Measurements from ENCODE around the gene EHMT1. TPM values are rescaled to one million over a fixed set of nuclear protein-coding genes. Genes with fewer than 3 reads are reported as not detected.

Gene EHMT1
- total and polyA plus RNA-seq, 2 donors = 44.7 to 48.6 TPM

DNA sequence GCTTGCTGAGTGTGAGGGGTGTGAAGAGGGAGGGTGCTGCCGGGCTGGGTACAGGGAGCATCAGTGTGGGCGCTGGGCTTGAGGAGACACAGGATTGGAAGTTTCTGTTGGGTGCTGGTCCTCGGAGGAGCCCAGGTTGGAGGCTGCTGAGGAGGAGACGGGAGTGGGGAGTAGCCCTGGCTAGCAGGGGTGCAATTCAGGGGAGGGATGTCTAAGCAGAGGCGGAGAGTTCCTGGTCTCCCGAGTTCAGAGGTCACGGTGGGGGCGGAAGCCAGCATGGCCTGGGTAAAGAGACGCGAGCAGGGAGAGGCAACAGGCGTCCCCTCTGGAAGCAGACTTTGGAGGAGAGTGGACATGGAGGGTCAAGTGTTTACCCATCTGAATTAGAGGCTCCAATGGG, 196.0 kb downstream of the EHMT1 start:
- Histone ChIP-seq H3K36me3 (ENCODE audit: insufficient read depth) (peaks cover 4% of the 10 kb centered on the region), H3K4me3 (ENCODE audit: low read depth, low read length) (no peak overlapping the region), H3K27ac (ENCODE audit: low read depth) (no peak overlapping the region), H3K4me1 (ENCODE audit: insufficient read depth) (no peaks in the 10 kb centered on the region)
- WGBS = 96% methylated on average over 11 of the region's 11 CpGs
- no peak for DNase-seq (ENCODE audit: extremely low spot score)

GRCh38 chr9:137815256-137816255, 196.8 kb downstream of the EHMT1 start:
- WGBS = 95% methylated on average over 30 of the region's 30 CpGs
- Histone ChIP-seq H3K36me3 (ENCODE audit: insufficient read depth) (peaks cover 4% of the 10 kb centered on the region), H3K27ac (ENCODE audit: low read depth) (no peak overlapping the region), H3K4me3 (ENCODE audit: low read depth, low read length) (no peak overlapping the region), H3K4me1 (ENCODE audit: insufficient read depth) (no peaks in the 10 kb centered on the region)
- no peak for DNase-seq (ENCODE audit: extremely low spot score)

- Histone ChIP-seq H3K4me3 (ENCODE audit: low read depth, low read length) (no peak overlapping the region), H3K36me3 (ENCODE audit: insufficient read depth) (peaks cover 4% of the 10 kb centered on the region), H3K4me1 (ENCODE audit: insufficient read depth) (no peaks in the 10 kb centered on the region), H3K27ac (ENCODE audit: low read depth) (no peak overlapping the region)
- DNase-seq (ENCODE audit: extremely low spot score) = no peak
- 95% methylated on average over 22 of the region's 22 CpGs for WGBS
Measured at GRCh38 chr9:137816531-137817235, 197.9 kb downstream of the EHMT1 start.

DNA sequence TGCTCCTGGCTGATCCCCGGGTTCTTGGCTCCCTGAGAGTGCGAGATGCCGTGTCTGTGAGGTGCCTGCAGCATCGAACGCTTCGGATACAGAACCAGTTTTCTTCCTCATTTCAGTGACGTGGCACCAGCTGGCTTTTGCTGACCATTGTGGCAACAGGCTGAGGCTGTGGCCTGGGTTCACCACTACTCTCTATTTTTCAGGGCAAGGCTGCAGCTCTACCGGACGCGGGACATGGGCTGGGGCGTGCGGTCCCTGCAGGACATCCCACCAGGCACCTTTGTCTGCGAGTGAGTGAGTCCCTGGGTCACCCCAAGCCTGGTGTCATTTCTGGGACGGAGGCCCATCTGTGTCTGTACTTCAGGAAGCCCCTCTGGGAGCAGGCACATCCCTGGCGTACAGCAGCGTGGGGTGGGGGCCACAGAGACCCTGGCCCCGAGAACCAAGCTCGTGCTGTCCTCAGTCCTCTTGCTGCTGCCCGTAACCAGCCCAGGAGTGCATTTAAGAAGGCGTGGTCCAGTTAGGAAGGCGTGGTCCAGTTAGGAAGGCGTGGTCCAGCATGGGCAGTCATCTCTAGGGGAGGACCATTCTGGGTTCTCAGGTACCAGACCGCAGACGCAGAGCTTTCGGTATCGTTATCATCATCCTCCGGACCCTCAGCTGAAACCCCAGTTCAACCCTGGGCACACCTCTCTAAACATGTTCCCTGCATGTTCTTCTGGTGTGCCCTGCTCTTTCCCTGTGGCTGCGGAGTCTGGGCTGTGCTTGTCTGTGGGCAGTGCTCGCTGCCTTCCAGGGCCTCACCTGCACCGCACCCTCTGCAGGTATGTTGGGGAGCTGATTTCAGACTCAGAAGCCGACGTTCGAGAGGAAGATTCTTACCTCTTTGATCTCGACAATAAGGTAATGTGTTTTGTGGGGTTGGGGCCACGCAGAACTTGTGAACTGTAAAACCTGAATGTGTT, 198.7 kb downstream of the EHMT1 start:
- no peaks in the 10 kb centered on the region for H3K4me1 ChIP-seq (ENCODE audit: insufficient read depth)
- 97% methylated on average over 35 of the region's 35 CpGs for WGBS
- H3K4me3 ChIP-seq (ENCODE audit: low read depth, low read length) = no peak overlapping the region
- peaks cover 4% of the 10 kb centered on the region for H3K36me3 ChIP-seq (ENCODE audit: insufficient read depth)
- H3K27ac ChIP-seq (ENCODE audit: low read depth) = no peak overlapping the region
- DNase-seq (ENCODE audit: extremely low spot score) = no peak

DNA sequence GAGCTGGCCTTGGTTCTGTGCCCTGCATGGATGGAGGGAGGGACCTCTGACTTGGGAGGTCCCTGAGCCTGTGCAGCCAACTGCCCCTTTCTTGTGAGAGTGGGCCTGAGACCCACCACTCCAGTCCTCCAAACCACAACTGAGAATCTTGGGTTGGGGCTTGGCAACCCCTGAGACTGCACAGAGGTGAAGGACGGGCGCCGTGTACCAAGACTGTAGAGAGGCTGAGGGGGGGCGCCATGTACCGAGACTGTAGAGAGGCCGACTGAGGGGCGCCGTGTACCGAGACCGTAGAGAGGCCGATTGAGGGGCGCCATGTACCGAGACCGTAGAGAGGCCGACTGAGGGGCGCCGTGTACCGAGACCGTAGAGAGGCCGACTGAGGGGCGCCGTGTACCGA, 199.5 kb downstream of the EHMT1 start:
- H3K27ac ChIP-seq (ENCODE audit: low read depth) = no peak overlapping the region
- no peaks in the 10 kb centered on the region for H3K4me1 ChIP-seq (ENCODE audit: insufficient read depth)
- H3K36me3 ChIP-seq (ENCODE audit: insufficient read depth) = peaks cover 4% of the 10 kb centered on the region
- 84% methylated on average over 14 of the region's 23 CpGs for WGBS
- no peak overlapping the region for H3K4me3 ChIP-seq (ENCODE audit: low read depth, low read length)
- DNase-seq (ENCODE audit: extremely low spot score) = no peak

- 97% methylated on average over 11 of the region's 11 CpGs for WGBS
- no peak for DNase-seq (ENCODE audit: extremely low spot score)
- Histone ChIP-seq H3K4me3 (ENCODE audit: low read depth, low read length) (no peak overlapping the region), H3K4me1 (ENCODE audit: insufficient read depth) (no peaks in the 10 kb centered on the region), H3K36me3 (ENCODE audit: insufficient read depth) (peaks cover 2% of the 10 kb centered on the region), H3K27ac (ENCODE audit: low read depth) (no peak overlapping the region)
Measured at GRCh38 chr9:137820161-137820855, 201.5 kb downstream of the EHMT1 start.

GRCh38 chr9:137823986-137824771, 205.4 kb downstream of the EHMT1 start:
- WGBS = 95% methylated on average over 10 of the region's 10 CpGs
- Histone ChIP-seq H3K4me1 (ENCODE audit: insufficient read depth) (no peaks in the 10 kb centered on the region), H3K4me3 (ENCODE audit: low read depth, low read length) (no peak overlapping the region), H3K36me3 (ENCODE audit: insufficient read depth) (no peaks in the 10 kb centered on the region), H3K27ac (ENCODE audit: low read depth) (no peak overlapping the region)
- DNase-seq (ENCODE audit: extremely low spot score) = no peak

- no peak for DNase-seq (ENCODE audit: extremely low spot score)
- H3K27ac ChIP-seq (ENCODE audit: low read depth) = no peak overlapping the region
- 93% methylated on average over 13 of the region's 13 CpGs for WGBS
- H3K4me3 ChIP-seq (ENCODE audit: low read depth, low read length) = no peak overlapping the region
- no peaks in the 10 kb centered on the region for H3K36me3 ChIP-seq (ENCODE audit: insufficient read depth)
- no peaks in the 10 kb centered on the region for H3K4me1 ChIP-seq (ENCODE audit: insufficient read depth)
Measured at GRCh38 chr9:137825324-137825989, 206.7 kb downstream of the EHMT1 start.

- H3K27ac ChIP-seq (ENCODE audit: low read depth) = no peak overlapping the region
- H3K36me3 ChIP-seq (ENCODE audit: insufficient read depth) = no peaks in the 10 kb centered on the region
- 98% methylated on average over 20 of the region's 20 CpGs for WGBS
Measured at GRCh38 chr9:137827908-137828526, 209.2 kb downstream of the EHMT1 start.

GRCh38 chr9:137828527-137829259, 209.9 kb downstream of the EHMT1 start:
- H3K36me3 ChIP-seq (ENCODE audit: insufficient read depth) = peaks cover 2% of the 10 kb centered on the region

More at GRCh38 chr9:137827908-137828526, 209.2 kb downstream of the EHMT1 start:
- DNase-seq (ENCODE audit: extremely low spot score) = no peak
- H3K4me3 ChIP-seq (ENCODE audit: low read depth, low read length) = no peak overlapping the region
- no peaks in the 10 kb centered on the region for H3K4me1 ChIP-seq (ENCODE audit: insufficient read depth)

More at GRCh38 chr9:137828527-137829259, 209.9 kb downstream of the EHMT1 start:
- Histone ChIP-seq H3K4me3 (ENCODE audit: low read depth, low read length) (no peak overlapping the region), H3K4me1 (ENCODE audit: insufficient read depth) (no peaks in the 10 kb centered on the region), H3K27ac (ENCODE audit: low read depth) (no peak overlapping the region)
- no peak for DNase-seq (ENCODE audit: extremely low spot score)
- 85% methylated on average over 21 of the region's 21 CpGs for WGBS
